ENCODE results near the gene CSRP3.

DNA sequence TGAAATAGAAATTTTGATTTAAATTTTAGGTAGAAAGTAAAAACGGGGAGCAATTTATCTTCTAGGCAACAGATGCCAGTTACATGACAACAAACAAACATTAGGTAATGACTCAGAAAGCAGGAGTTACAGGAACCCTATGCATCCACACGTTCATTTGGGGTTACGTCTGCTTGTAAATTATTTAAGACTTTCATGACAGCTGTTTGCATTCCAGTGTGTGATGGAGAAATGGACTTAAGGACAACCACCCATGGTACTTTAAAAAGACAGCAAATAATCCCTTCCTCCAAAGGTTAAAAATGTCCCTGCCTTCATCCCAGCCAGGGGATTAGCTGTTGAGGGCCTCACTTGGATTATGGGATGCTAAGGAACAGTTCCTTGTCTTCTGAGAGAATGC, 27.2 kb upstream of the CSRP3 start:
- TF ChIP-seq, protein P1, sequence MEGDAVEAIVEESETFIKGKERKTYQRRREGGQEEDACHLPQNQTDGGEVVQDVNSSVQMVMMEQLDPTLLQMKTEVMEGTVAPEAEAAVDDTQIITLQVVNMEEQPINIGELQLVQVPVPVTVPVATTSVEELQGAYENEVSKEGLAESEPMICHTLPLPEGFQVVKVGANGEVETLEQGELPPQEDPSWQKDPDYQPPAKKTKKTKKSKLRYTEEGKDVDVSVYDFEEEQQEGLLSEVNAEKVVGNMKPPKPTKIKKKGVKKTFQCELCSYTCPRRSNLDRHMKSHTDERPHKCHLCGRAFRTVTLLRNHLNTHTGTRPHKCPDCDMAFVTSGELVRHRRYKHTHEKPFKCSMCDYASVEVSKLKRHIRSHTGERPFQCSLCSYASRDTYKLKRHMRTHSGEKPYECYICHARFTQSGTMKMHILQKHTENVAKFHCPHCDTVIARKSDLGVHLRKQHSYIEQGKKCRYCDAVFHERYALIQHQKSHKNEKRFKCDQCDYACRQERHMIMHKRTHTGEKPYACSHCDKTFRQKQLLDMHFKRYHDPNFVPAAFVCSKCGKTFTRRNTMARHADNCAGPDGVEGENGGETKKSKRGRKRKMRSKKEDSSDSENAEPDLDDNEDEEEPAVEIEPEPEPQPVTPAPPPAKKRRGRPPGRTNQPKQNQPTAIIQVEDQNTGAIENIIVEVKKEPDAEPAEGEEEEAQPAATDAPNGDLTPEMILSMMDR (IDR thresholded peaks at IDR 0.05): no peak
- TF ChIP-seq POLR2A (IDR thresholded peaks at IDR 0.05; ENCODE audit: low read length): no peak
- no peak for TF ChIP-seq MAZ (IDR thresholded peaks at IDR 0.05; ENCODE audit: borderline replicate concordance, low read depth, low read length)
